Stimulated activated naive CD8-positive, alpha-beta T cell treated with anti-CD3 and anti-CD28 coated beads, Interleukin-15, Interleukin-2, amounts not matched to agents 100 ng/mL and 50 ng/mL, for 24 hours (primary cell): ENCODE measurements around the gene KCNA1.

ENCODE experiments used
- H3K27ac Mint-ChIP-seq: one replicate; pipeline ENCODE4 v1.8.0; 2021; ENCODE audit warnings: mild to moderate bottlenecking, mixed read lengths
- H3K27me3 Mint-ChIP-seq: one replicate; pipeline ENCODE4 v1.8.0; 2021; ENCODE audit warnings: mixed read lengths
- H3K36me3 Mint-ChIP-seq: one replicate; pipeline ENCODE4 v1.8.0; 2021; ENCODE audit warnings: low read depth, mixed read lengths
- H3K4me1 Mint-ChIP-seq: one replicate; pipeline ENCODE4 v1.8.0; 2021; ENCODE audit warnings: low read depth, mixed read lengths
- H3K4me3 Mint-ChIP-seq: one replicate; pipeline ENCODE4 v1.8.0; 2021; ENCODE audit warnings: mild to moderate bottlenecking, mixed read lengths
- H3K9me3 Mint-ChIP-seq: one replicate; pipeline ENCODE4 v1.8.0; 2021; ENCODE audit warnings: mixed read lengths

KCNA1 gene

DNA sequence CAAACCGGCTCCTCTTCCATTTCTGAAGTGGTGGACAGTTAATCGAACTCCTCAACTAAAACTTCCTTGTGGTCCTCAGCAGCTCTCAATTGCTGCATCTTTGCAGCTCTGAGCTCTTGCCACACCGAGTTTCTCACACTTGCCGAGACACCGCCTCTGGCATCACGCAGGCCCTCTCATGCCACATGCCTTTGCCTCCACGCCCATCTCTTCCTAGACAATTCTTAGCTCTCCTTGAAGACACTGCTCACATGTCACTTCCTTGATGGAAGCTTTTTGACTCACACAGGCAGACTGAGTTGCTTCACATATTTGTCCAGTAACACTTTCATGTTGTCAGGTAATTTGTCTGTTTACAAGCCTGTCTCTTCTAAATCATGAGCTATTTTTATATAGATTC, 29.2 kb downstream of the KCNA1 start:
- no peak overlapping the region for H3K4me3 Mint-ChIP-seq
- no peaks in the 10 kb centered on the region for H3K9me3 Mint-ChIP-seq
- no peak overlapping the region for H3K27ac Mint-ChIP-seq
- H3K4me1 Mint-ChIP-seq: no peaks in the 10 kb centered on the region
- peaks cover 17% of the 10 kb centered on the region for H3K27me3 Mint-ChIP-seq
- H3K36me3 Mint-ChIP-seq: no peaks in the 10 kb centered on the region

GRCh38 chr12:4939418-4940023, 29.8 kb downstream of the KCNA1 start:
- Mint-ChIP-seq H3K4me1 (no peaks in the 10 kb centered on the region), H3K9me3 (no peaks in the 10 kb centered on the region), H3K27ac (no peak overlapping the region), H3K27me3 (peaks cover 12% of the 10 kb centered on the region), H3K4me3 (no peak overlapping the region), H3K36me3 (no peaks in the 10 kb centered on the region)

DNA sequence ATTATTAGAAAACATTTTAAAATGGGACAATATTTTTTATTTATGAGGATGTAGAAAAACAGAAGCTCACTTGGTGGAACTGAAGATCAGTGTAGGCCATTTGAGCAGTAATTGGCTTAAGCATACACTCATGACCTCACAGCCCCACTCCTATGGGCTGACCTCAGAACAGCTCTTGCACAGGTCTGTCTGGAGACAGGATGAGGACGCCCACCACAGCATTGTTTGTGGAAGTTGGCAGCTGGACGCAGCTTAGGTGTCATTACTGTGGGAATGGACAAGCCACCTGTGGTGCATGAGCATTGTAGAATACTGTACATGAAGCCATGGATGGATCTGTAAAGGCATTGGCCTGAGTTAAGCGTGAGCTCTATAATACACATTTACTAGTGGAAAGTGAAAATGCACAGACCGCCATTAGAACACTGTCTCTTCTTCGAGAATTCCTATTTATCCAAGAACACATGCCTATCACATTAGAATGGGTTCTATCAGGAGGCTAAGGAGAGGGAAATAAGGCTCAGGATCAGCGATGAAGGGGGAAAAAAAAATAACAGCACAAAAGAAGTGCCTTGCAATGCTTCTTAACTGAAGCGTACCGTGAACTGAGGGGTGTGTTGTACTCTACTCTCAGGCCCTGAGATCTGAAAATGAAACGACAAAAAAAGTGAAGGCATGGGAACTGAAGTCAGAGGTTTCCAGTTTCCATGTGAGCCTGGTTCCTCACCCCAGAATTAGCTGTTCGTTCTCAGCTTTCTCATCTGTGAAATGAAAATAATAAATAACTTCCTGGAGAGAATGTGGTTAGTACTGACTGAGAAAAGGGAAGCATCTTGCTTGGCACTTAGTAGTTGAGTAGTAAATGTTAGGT, 33.6 kb downstream of the KCNA1 start:
- no peaks in the 10 kb centered on the region for H3K4me1 Mint-ChIP-seq
- no peak overlapping the region for H3K4me3 Mint-ChIP-seq
- H3K9me3 Mint-ChIP-seq: no peaks in the 10 kb centered on the region
- H3K27ac Mint-ChIP-seq: no peak overlapping the region
- H3K27me3 Mint-ChIP-seq: peaks cover 6% of the 10 kb centered on the region
- H3K36me3 Mint-ChIP-seq: no peaks in the 10 kb centered on the region

DNA sequence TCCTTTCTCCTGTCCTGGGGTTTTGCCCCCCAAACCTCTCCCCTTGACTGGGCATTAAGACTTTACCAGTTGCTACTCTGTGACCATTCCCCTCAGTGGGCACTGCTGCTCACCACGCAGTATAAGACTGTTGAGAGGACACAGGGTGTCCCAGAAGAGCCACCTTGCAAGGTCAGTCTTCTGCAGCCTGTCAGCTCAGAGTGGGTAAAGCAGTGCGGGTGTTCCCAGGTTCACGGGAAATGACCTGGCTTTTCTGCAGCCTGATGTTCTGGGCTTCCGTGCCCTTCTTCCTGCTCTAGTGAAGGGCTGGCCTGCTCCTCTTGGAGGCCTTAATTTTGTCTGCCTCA, 34.2 kb downstream of the KCNA1 start:
- Mint-ChIP-seq H3K36me3 (no peaks in the 10 kb centered on the region), H3K4me1 (no peaks in the 10 kb centered on the region), H3K4me3 (no peak overlapping the region), H3K9me3 (no peaks in the 10 kb centered on the region), H3K27me3 (peaks cover 9% of the 10 kb centered on the region), H3K27ac (no peak overlapping the region)

DNA sequence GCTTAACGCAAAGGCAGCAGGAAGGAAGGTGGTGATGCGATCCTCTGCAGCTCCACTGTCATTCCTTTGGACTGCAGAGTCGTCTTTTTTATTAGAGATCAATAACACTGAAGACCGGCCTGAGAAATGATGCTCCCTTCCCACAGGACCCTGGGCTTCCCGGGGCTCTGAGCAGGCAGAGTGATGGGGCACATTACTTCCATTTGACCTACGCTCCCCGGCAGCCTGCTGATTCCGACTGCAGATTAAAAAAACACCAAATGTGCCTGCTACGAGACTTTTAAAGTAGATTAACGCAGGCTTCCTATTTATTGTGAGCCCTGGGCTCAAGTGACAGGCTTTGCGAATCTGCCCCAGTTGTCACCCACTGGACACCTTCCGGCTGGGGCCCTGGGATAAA, 37.5 kb downstream of the KCNA1 start:
- Mint-ChIP-seq H3K27ac (no peak overlapping the region), H3K4me3 (no peak overlapping the region), H3K36me3 (no peaks in the 10 kb centered on the region), H3K27me3 (peaks cover 9% of the 10 kb centered on the region), H3K9me3 (no peaks in the 10 kb centered on the region), H3K4me1 (no peaks in the 10 kb centered on the region)

- H3K4me1 Mint-ChIP-seq: no peaks in the 10 kb centered on the region
- peaks cover 30% of the 10 kb centered on the region for H3K27me3 Mint-ChIP-seq
- H3K4me3 Mint-ChIP-seq: no peak overlapping the region
- H3K27ac Mint-ChIP-seq: no peak overlapping the region
- H3K9me3 Mint-ChIP-seq: no peaks in the 10 kb centered on the region
- no peaks in the 10 kb centered on the region for H3K36me3 Mint-ChIP-seq
Measured at GRCh38 chr12:4951083-4951482, 41.4 kb downstream of the KCNA1 start.

DNA sequence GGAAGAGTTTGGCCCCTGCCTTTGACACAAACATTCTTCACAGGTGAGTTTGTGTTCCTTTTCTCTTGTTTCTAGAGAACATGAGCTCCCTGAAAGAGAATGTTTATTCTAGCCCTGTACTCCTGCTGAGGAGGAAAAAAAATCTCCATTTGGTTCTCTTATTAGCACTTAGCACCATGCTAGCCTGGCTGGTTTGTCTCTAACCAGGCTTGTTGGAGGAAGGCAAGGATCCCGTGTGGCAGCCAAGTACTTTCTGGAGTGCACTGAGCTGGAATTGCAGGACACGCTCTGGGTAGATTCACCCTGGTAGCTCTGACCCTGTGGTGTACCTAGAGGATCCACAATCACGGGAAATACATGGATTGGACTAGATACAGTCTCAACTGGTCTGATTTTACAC, 41.9 kb downstream of the KCNA1 start:
- no peaks in the 10 kb centered on the region for H3K36me3 Mint-ChIP-seq
- H3K4me1 Mint-ChIP-seq: no peaks in the 10 kb centered on the region
- H3K27ac Mint-ChIP-seq: no peak overlapping the region
- no peak overlapping the region for H3K4me3 Mint-ChIP-seq
- peaks cover 31% of the 10 kb centered on the region for H3K27me3 Mint-ChIP-seq
- H3K9me3 Mint-ChIP-seq: no peaks in the 10 kb centered on the region

- Mint-ChIP-seq H3K36me3 (no peaks in the 10 kb centered on the region), H3K27me3 (peaks cover 50% of the 10 kb centered on the region), H3K27ac (no peak overlapping the region), H3K4me3 (no peak overlapping the region), H3K9me3 (no peaks in the 10 kb centered on the region), H3K4me1 (no peaks in the 10 kb centered on the region)
Measured at GRCh38 chr12:4954621-4955354, 45.1 kb downstream of the KCNA1 start.

DNA sequence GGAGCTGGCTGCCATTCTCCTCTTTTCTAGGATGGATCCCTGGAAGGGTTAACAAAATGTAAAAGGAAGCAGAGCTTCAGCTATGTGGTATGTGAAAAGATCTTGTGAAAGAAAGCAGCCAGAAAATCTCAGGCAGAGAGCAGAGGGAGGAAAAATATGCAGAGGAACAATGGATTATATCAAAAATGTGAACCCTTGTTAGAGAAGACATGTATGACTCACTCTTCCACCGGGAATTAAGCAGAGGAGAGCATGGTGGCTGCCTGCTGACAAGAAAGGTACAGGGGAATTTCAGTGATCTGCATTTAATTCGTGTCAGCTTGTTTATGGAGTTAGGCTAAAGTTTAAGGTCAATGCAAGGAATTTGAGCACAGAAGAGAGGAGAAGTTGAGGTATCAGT, 46.3 kb downstream of the KCNA1 start:
- Mint-ChIP-seq H3K4me1 (no peaks in the 10 kb centered on the region), H3K36me3 (no peaks in the 10 kb centered on the region), H3K9me3 (no peaks in the 10 kb centered on the region), H3K4me3 (no peak overlapping the region), H3K27ac (no peak overlapping the region), H3K27me3 (peaks cover 51% of the 10 kb centered on the region)

DNA sequence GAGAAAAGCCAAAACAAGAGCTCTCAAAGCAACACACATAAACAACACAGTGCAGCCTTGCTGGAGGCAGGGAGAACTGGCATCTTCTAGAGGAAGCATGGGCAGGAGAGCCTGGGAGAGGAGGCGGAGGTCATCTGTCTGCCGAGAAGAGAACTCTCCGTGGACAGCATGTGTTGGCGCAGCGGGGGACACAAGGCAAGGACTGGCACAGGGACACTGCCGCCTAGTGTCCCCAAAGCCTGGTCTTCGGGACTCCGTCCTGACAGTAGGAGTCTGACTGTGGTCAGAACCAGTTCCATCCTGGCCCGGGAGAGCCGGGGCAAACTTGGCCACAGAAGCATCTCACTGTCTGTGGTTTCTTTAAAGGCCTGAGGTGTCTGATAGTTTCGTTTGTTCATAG, 47.3 kb downstream of the KCNA1 start:
- no peaks in the 10 kb centered on the region for H3K4me1 Mint-ChIP-seq
- H3K27me3 Mint-ChIP-seq: peaks cover 51% of the 10 kb centered on the region
- H3K4me3 Mint-ChIP-seq: no peak overlapping the region
- no peaks in the 10 kb centered on the region for H3K36me3 Mint-ChIP-seq
- no peak overlapping the region for H3K27ac Mint-ChIP-seq
- H3K9me3 Mint-ChIP-seq: no peaks in the 10 kb centered on the region

DNA sequence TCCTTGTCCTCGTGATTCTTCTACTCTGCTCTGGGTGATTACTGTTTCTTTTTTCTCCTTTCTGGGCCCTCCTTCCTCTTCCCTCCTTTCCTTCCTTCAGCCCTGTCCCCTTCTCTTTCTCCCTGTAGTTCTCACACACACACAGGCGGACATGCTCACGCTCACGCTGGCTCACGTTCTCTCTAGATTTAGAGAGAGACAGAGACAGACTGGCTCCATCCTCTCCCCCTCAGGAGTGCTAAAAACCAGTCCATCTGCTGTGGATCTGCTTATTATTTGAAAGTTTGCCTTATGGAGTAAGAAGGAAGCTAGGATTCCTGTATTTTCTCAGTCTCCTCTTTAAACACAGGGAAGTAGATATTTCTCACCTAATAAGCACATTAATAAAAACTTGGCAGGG, 48.1 kb downstream of the KCNA1 start:
- no peaks in the 10 kb centered on the region for H3K36me3 Mint-ChIP-seq

GRCh38 chr12:4958697-4959375, 49.1 kb downstream of the KCNA1 start:
- H3K36me3 Mint-ChIP-seq: no peaks in the 10 kb centered on the region
- no peak overlapping the region for H3K4me3 Mint-ChIP-seq
- no peak overlapping the region for H3K27ac Mint-ChIP-seq
- no peaks in the 10 kb centered on the region for H3K4me1 Mint-ChIP-seq
- peaks cover 38% of the 10 kb centered on the region for H3K27me3 Mint-ChIP-seq
- no peaks in the 10 kb centered on the region for H3K9me3 Mint-ChIP-seq

More for the DNA sequence above, 48.1 kb downstream of the KCNA1 start:
- Mint-ChIP-seq H3K4me1 (no peaks in the 10 kb centered on the region), H3K9me3 (no peaks in the 10 kb centered on the region), H3K27ac (no peak overlapping the region), H3K27me3 (peaks cover 49% of the 10 kb centered on the region), H3K4me3 (no peak overlapping the region)

- H3K36me3 Mint-ChIP-seq: no peaks in the 10 kb centered on the region
- no peak overlapping the region for H3K27ac Mint-ChIP-seq
- H3K4me3 Mint-ChIP-seq: no peak overlapping the region
- no peaks in the 10 kb centered on the region for H3K9me3 Mint-ChIP-seq
- H3K4me1 Mint-ChIP-seq: no peaks in the 10 kb centered on the region
- peaks cover 37% of the 10 kb centered on the region for H3K27me3 Mint-ChIP-seq
Measured at GRCh38 chr12:4959381-4959780, 49.7 kb downstream of the KCNA1 start.

GRCh38 chr12:4960030-4960429, 50.3 kb downstream of the KCNA1 start:
- Mint-ChIP-seq H3K27ac (no peak overlapping the region), H3K27me3 (peaks cover 39% of the 10 kb centered on the region), H3K4me3 (no peak overlapping the region), H3K4me1 (no peaks in the 10 kb centered on the region), H3K36me3 (no peaks in the 10 kb centered on the region), H3K9me3 (no peaks in the 10 kb centered on the region)

GRCh38 chr12:4960547-4960946, 50.8 kb downstream of the KCNA1 start:
- H3K4me1 Mint-ChIP-seq: no peaks in the 10 kb centered on the region
- H3K27ac Mint-ChIP-seq: no peak overlapping the region
- H3K9me3 Mint-ChIP-seq: no peaks in the 10 kb centered on the region
- no peak overlapping the region for H3K4me3 Mint-ChIP-seq
- peaks cover 39% of the 10 kb centered on the region for H3K27me3 Mint-ChIP-seq
- H3K36me3 Mint-ChIP-seq: no peaks in the 10 kb centered on the region
